A375 (cell line): Measurements from ENCODE around the gene AQP12A. TPM values are rescaled to one million over a fixed set of nuclear protein-coding genes. Genes with fewer than 3 reads are reported as not detected.

Source experiments
- small RNA-seq: library from RNA; depleted of rRNA; stranded (forward); fragments of <200 nt; gene quantifications from one replicate; pipeline ENCODE3, GENCODE V24; 2014
- total RNA-seq: library from RNA; depleted of rRNA; stranded (reverse); fragments of >200 nt; shearing (Covaris generic); gene quantifications from 2 replicates; pipeline ENCODE4 v1.2.3, GENCODE V29; 2014; rRNA removed

The AQP12A gene
- total RNA-seq, result not detected in 2 replicates

GRCh38 chr2:240691631-240692420, at the start of gene AQP12A:
Gene AQP12A, plus strand, starts transcription at chr2:240691866. Its CDS starts 48 bp downstream, at chr2:240691914.

GRCh38 chr2:240682431-240683224, 9.0 kb upstream of the AQP12A start, which contains the start of gene AQP12B:
Gene AQP12B, minus strand, starts transcription at chr2:240682885. Its CDS starts 48 bp downstream, at chr2:240682837.

Small RNA genes within 50 kb of the gene (small RNA-seq; reads per million reads assigned to genes)
- not detected for gene AC011298.3

Other genes with a start within 250 kb of the AQP12A start
- 8.8 and 11.7 TPM in 2 replicates for gene ANKMY1, start 133.9 kb upstream of the AQP12A start, total RNA-seq
- 5.9 and 6.7 TPM in 2 replicates for gene DUSP28, start 131.5 kb upstream of the AQP12A start, total RNA-seq
- gene RNPEPL1, start 123.4 kb upstream of the AQP12A start, total RNA-seq, result 9.3 and 19.0 TPM in 2 replicates
- 22.7 and 28.2 TPM in 2 replicates for gene CAPN10, start 105.1 kb upstream of the AQP12A start, total RNA-seq
- gene GPR35, start 66.4 kb upstream of the AQP12A start, total RNA-seq, result 0.16 and 0.19 TPM in 2 replicates
- gene AQP12B, start 9.0 kb upstream of the AQP12A start, total RNA-seq, result not detected in 2 replicates
- 5.6 and 5.8 TPM in 2 replicates for gene KIF1A, start 128.4 kb downstream of the AQP12A start, total RNA-seq
- not detected in 2 replicates for gene AGXT, start 177.0 kb downstream of the AQP12A start, total RNA-seq
- not detected in 2 replicates for gene MAB21L4, start 204.3 kb downstream of the AQP12A start, total RNA-seq
- not detected in 2 replicates for gene CROCC2, start 214.5 kb downstream of the AQP12A start, total RNA-seq